ENCODE measurements around the gene SLC35E1.

- TF ChIP-seq CBFB (CRISPR knock-in tag; IDR thresholded peaks at IDR 0.05; ENCODE audit: low read depth) (no peak), CTCF (IDR thresholded peaks at IDR 0.05) (no peak), MAX (CRISPR knock-in tag; IDR thresholded peaks at IDR 0.05) (no peak)
Measured at GRCh38 chr19:16562608-16563025, 9.6 kb downstream of the SLC35E1 start.
